PFSK-1 (cell line): ENCODE data around the gene MGLL.

Source experiments
- FOXP2 ChIP-seq: optimal IDR thresholded peaks from 2 replicates; pipeline ENCODE3; 2011; ENCODE audit warnings: borderline replicate concordance, control low read depth, inconsistent platforms; ENCODE audit not compliant: insufficient read depth; ENCODE audit errors: extremely low read length, extremely low read depth
- POLR2AphosphoS5 ChIP-seq: IDR thresholded peaks from 2 replicates; pipeline ENCODE4 v1.6.1; 2012; ENCODE audit warnings: low read depth, mild to moderate bottlenecking, control low read depth, low read length, moderate library complexity
- REST ChIP-seq, 2 experiments: IDR thresholded peaks; 2 replicates each; pipeline versions ENCODE4 v1.6.1 to v1.8.0; 2011 to 2012; ENCODE audit warnings: low read depth in 2 of 2, low read length in 2 of 2, control low read depth in 1 of 2, inconsistent platforms in 1 of 2, mild to moderate bottlenecking in 1 of 2, moderate library complexity in 1 of 2; ENCODE audit not compliant: insufficient read depth in 1 of 2
- SIN3A ChIP-seq: IDR thresholded peaks from 2 replicates; pipeline ENCODE4 v1.6.1; 2012; ENCODE audit warnings: mild to moderate bottlenecking, low read length, moderate library complexity, borderline replicate concordance; ENCODE audit not compliant: insufficient read depth
- TAF1 ChIP-seq: IDR thresholded peaks from 2 replicates; pipeline ENCODE4 v1.6.1; 2012; ENCODE audit warnings: low read length, control low read depth, borderline replicate concordance; ENCODE audit not compliant: insufficient read depth

MGLL gene

GRCh38 chr3:127685708-127686511 lies 136.4 kb downstream of the MGLL start:
- TF ChIP-seq POLR2AphosphoS5 (no peak), SIN3A (no peak), TAF1 (no peak; the same call in 1 of the 2 replicates), REST (IDR thresholded peaks at IDR 0.05; ENCODE audit: insufficient read depth in 1 of 2, low read depth in 2 of 2, low read length in 2 of 2) (no peak), FOXP2 (no peak)

GRCh38 chr3:127684871-127685707 lies 137.2 kb downstream of the MGLL start:
- TF ChIP-seq FOXP2 (no peak), POLR2AphosphoS5 (peak; percentile 76), SIN3A (peak; percentile 73; the same call in 1 of the 2 replicates), TAF1 (0 out of 2 replicates have a peak, but pooled peaks have one; percentile 74), REST (IDR thresholded peaks at IDR 0.05; ENCODE audit: insufficient read depth in 1 of 2, low read depth in 2 of 2, low read length in 2 of 2) (no peak)

GRCh38 chr3:127682561-127682960 lies 139.8 kb downstream of the MGLL start:
- TF ChIP-seq REST (IDR thresholded peaks at IDR 0.05; ENCODE audit: insufficient read depth in 1 of 2, low read depth in 2 of 2, low read length in 2 of 2) (no peak), FOXP2 (no peak), POLR2AphosphoS5 (0 out of 2 replicates have a peak, but pooled peaks have one; percentile 72), TAF1 (no peak), SIN3A (no peak)

GRCh38 chr3:127682175-127682554 lies 140.2 kb downstream of the MGLL start:
- TF ChIP-seq POLR2AphosphoS5: peak; percentile 1; the same call in 1 of the 2 replicates

- TF ChIP-seq FOXP2 (no peak), SIN3A (0 out of 2 replicates have a peak, but pooled peaks have one; percentile 12), POLR2AphosphoS5 (0 out of 2 replicates have a peak, but pooled peaks have one; percentile 55), REST (IDR thresholded peaks at IDR 0.05; ENCODE audit: insufficient read depth in 1 of 2, low read depth in 2 of 2, low read length in 2 of 2) (no peak), TAF1 (no peak)
These were observed 141.5 kb downstream of the MGLL start for GRCh38 chr3:127680798-127681221.
